ENCODE measurements around the gene RPH3AL.

Gene RPH3AL

DNA sequence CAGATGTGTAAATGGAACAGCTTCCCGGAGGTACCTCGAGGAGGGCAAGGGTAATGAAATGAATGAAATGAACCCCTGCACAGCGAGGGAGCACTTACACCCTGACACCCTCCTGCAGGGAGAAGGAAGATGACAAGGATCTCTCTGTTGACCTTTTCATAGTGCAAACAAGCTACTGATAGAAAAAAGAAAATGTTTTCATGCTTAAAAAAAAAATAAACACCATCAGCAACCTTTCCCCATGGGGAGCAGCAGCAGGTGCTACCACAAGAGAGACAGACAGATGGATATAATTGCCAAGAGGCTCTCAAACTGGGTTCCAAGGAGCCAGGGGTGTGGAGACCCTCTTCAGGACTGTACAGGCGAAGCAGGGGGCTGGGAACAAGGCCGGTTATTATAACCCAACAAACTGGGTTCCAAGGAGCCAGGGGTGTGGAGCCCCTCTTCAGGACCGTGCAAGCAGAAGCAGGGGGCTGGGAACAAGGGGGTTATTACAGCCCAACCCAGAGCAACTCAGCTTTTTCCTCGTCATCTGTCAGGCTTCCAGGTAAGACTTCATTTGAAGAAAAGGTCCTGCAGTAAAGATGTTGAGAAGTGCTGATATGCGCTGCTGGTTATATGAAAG lies 718 bp upstream of the RPH3AL start:
- DNase-seq: no peak

DNA sequence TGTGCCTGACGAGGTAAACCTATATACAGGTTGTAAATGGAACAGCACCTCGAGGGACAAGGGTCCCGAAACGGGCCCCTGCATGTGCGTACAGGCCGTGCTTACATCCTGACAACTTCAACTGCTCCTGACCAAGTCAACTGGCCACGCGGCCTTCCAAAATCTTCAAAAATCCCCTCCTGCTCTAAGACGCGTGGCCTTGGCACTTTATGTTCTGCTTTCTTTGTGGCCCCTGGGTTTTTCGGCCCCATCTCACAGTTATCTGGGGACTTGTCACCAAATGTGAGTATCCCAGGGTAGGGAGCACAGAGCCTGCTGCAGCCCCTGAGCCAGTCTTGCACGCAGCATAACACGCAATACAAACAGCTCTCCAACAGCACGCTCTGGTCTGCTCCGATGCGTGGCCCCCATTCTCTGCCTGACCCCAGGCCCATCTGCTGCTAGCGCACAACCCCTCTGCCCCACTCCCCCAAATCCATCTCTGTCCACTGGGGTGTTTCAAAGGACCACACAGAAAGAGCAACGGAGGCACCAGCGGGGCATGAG lies 659 bp downstream of the RPH3AL start:
- no peak for DNase-seq

DNA sequence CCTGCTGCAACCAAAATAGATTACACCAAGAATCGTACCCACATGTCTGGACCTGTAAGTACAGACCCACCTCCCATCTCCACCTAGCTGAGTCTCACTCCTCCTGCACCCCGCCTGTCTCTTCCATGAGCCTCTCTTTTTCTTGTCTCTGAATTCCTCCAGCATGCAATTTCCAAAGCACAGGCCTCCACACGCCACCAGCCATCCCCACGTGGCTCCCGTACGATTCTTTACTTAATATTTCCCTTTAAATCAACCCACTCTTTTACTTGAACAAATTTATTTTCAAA lies 1.2 kb downstream of the RPH3AL start:
- DNase-seq: no peak

DNA sequence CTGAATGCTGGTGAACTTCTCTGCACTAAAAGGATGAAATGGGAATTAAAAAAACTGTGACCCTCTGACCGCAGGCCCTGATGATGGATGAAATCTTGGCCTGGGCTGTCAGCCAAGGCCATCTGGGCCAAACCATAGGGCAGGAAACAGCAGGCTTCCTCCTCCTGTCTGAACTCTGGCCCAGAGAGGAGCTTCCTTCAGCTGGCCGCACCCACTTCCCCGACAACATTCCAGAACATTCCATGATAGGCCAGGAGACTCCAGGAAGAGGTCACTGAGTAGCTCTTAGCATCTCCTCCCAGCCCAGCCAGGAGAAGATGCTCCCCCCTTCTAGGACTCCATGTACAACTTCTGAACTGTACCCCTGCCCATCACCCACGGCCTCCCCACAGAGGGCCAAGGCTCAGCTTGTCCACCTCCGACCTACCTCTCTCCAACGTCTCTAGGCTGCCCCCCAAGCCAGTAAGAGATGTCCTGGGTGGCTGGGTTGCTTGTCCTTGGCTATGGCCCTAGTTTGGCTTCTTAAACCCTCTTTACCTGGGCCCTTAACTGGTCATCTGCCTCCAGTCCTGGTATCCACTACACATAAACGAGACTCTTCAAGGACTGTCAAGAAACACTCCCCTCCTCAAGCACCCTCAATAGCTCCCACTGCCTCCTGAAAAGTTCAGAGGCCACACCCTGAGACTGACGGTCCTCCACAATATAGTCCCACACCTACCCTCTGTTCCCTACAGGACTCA lies 1.7 kb downstream of the RPH3AL start:
- DNase-seq: no peak

DNA sequence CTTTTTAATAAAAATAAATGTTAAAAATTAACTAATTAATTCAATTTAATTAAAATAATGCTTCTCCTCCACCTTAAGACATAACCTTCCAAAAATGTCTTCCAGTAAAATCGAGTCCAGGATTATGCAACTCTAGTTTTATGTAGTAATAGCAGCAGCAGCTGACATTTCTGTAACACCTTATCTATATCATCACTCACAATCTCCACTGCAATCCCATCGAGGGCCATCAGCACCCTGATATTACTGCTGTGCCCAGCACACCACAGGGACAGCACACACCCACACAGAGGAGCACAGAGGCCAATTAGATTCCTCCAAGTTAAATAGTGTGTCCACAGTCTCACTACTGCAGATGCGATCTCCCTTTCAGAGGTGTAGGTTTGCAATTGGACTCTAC lies 2.9 kb downstream of the RPH3AL start:
- no peak for DNase-seq

DNA sequence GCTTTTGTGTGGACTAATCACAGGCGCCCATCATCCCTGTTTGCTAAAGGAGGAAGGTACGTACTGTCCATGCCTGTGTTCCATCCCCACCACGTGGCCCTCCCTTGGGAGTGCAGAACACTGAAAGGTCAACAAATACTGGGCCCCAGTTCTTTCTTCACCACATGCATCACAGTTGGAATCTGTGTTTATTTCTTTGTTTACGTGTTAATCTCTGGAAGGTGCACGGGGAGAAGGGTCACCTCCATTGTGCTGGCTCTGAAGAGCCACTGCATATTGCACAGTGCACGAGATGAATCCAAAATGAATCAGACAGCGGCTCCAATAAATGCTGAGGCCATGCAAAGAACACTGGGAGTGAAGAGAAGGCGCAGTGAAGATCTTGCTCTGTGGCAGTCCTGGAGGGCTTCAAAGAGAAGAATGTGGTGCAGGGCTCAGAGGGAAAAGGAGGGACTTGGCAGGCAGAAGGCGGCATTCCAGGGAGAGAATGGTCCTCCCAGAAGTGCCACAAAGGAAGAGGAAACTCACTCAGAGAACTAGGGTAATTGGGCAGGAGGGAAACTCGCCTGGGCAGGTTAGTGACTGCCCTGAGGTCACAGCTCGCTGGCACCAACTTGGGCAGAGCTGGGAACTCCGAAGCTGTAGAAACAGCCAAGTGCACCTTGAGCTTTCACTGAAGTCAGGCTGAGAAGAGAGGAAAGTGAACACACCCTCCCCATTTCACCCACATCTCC lies 3.7 kb downstream of the RPH3AL start:
- no peak for DNase-seq

DNA sequence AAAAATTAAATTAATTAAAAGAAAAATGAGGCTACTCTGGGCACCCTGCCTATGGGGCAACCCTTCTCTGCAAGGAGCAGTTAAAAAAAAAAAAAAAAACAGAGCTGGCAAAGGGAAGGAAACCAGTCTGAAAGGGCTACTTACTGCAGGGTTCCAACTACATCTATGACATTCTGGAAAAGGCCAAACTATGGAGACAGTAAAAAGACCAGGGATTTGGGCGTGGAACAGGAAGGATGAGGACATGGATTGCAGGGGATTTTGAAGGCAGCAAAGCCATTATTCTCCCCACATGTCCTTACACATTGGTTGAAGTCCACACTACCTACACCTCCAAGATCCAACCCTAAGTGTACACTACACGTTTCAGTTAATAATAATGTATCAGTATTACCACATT lies 4.6 kb downstream of the RPH3AL start:
- no peak for DNase-seq

DNA sequence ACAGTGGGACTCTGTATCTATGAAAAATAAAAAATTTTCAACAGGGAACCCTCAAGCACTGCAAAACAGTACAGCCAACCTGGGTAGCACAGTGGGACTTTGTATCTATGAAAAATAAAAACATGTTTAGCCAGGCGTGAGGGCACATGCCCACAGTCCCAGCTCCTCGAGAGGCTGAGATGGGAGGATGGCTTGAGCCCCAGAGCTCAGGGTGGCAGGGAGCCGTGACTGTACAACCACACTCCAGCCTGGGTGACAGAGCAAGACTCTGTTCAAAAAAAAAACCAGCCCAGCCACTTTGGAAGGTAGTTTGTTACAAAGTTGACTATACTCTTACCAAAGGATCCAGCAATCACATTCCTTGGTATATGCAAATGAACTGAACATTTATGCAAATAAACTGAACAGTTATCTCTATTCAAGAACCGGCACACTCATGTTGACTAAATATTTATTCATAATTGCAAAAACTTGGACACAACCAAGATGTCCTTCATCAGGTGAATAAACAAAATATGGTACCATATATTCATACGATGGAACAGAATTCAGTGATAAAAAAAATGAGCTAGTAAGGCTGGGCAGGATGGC lies 5.2 kb downstream of the RPH3AL start:
- no peak for DNase-seq

DNA sequence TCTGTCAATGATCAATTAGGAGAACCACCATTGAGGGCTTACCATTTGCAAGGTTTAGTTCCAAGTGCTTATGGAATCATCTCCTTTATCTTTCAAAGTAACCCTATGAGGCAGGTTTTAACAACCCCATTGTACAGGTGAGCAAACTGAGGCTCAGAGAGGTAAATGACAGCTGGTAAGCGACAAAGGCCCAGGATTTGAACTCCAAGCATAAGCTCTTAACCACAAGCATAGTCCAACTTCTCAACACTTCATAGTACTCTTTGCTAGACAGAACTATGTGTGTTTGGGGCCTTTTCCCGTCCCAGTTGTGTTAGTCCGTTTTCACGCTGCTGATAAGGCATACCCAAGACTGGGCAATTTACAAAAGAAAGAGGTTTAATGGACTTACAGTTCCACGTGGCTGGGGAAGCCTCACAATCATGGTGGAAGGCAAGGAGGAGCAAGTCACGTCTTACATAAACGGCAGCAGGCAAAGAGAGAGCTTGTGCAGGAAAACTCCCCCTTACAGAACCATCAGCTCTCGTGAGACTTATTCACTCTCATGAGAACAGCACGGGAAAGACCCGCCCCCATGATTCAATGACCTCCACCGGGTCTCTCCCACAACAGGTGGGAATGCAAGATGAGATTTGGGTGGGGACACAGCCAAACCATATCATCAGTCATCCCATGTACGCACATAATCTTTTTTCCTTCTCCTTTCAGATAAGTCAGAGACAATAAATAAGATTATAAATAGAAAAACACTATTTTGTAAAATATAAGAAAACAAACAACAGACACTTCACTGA lies 6.4 kb downstream of the RPH3AL start:
- DNase-seq: no peak

DNA sequence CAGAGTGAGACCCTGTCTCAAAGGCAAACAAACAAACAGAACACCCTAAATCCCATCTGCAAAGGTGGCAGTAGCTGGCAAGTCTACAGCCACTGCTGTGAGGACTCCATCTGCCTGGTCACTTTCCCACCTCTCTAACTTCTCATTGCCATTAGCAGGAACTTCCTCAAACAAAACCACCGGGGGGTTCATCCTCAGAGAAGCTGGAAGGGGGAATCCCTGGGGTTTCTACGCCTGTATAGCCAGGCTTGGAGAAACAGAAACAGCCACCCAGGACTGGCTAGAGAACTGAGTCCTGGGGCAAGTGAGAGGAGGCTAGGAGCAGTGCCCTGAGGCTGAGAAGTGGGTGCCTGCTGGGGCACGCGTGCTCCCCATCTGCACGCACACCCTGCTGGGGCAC lies 7.3 kb downstream of the RPH3AL start:
- no peak for DNase-seq

DNA sequence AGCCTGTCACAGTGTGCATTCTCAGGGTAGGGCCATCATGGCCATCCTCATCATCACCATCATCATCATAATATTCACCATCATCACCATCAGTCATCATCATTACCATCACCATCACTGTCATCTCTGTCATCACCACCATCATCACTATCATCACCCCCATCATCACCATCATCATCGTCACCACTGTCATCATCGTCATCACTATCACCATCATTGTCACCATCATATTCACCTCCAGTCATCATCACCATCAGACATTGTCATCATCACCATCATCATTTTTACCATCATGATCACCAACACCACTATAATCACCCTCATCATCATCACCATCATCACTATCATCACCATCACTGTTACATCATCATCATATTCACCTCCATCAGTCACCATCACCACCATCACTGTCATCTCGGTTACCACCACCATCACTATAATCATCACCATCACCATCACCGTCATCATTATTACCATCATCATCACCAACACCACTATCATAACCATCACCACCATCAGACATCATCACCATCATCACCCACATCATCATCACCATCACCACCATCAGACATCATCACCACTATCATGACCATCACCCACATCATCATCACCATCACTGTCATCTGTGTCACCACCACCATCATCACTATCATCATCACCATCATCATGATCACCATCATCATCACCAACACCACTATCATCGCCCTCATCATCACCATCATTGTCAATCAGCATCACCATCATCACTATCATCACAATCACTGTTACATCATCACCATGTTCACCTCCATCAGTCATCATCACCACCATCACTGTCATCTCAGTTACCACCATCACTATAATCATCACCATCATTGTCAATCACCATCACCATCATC lies 8.5 kb downstream of the RPH3AL start:
- no peak for DNase-seq

DNA sequence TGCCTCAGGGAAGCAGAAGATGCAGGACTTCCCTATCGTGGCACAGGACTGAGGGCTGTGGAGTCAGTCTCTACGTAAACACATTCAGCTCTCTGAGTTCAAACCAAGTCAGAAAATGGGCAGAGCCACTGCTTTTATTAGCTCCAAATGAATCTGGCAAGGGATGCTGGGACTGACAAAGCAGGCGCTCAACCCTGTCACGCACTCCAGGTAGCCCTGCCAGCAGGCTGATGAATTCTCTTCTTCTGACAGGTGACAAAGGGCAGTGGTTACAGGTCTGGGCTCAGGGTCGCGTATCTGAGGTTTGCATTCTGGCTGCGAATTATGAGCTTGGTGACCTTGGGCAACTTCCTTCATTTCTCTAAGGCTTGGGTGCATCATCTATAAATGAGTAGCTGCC lies 9.4 kb downstream of the RPH3AL start:
- no peak for DNase-seq

DNA sequence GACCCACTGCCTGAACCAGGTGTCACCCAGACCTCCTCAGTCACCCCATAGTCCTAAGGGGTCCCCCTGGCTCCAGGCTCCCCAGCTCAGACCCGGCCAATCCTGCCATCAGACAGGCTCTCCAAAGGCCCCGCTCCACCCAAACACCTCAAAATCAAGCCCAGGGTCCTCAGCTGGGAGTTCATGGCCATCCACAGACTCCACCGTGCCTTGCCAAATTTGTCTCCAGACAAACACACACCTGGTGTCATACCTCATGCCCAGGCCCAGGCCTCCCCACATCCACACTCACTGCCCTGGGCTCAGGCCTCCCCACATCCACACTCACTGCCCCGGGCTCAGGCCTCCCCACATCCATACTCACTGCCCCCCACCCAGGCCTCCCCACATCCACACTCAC lies 12.5 kb downstream of the RPH3AL start:
- no peak for DNase-seq

DNA sequence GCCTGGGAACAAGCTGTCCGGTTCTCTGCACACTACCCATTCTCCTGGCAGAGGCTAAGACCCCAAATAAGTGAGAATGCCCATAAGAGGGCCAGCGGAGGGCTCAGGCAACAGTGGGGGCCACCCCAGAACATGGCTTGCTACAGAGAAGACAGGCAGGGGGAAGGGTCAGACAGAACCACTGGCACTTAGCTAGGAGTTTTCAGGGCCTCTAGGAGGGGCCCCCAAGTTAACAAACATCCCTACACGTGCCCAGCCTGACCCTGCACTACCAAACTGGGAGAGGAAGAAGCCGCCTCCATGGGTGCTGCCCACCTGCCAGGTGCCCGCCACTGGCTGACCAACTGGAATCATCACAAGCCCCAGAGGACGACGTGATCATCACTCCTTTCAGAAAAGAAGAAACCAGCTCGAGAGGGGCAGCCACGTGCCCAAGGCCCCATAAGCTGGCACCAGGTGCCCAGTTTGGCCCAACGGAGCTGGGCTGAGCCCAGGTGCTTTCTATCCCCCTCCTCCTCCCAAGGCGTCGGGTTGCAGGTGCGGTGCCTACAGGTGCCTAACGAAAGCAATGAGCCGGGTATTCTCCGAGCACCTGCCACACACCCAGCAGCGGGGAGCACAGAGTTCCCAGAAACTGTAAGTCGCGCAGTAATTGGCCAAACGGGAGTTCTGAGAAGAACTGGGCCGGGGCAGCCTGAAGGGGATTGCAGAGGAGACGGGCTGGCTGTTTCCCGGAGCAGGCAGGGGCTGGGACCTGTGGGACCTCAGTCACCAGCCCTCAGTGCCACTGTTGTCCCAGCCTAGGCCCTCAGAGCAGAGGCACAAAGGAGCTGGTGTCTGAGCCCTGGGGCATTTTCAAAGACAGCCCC lies 13.2 kb downstream of the RPH3AL start:
- no peak for DNase-seq

DNA sequence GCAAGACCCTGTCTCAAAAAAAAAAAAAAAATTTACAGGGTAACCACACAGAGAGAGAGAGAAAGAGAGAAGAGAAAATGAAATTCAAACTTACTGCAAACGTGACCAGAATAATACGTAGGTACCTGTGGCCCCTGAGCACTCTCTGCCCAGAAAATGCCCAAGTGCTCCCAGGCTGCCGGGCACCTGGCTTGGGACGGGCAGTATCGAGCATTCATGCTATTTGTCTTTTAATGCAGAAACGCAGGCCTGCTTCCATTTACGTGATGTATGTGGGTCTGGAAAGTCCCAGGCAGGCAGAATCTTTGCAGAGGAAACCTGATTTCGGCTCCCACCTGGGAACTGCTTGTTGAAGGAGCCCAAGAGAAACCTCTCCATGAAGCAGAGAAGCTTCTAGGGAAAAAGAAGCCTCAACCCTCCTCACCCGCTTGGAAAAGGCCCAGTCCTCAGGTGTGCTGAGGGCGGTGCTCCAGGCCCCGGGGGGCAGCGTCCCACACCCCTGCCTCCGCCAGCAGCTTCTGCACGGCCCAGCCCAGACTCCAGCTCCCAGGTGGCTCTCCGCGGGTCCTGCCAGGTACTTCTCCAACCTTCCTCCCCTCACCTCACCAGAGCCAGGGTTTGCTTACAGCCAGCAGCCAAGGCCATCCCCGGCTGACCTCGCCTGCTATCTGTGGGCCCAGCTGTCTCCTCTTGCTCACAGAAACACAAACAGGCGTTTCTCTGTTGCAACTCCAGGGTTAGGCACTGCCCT lies 14.0 kb downstream of the RPH3AL start:
- DNase-seq: no peak

DNA sequence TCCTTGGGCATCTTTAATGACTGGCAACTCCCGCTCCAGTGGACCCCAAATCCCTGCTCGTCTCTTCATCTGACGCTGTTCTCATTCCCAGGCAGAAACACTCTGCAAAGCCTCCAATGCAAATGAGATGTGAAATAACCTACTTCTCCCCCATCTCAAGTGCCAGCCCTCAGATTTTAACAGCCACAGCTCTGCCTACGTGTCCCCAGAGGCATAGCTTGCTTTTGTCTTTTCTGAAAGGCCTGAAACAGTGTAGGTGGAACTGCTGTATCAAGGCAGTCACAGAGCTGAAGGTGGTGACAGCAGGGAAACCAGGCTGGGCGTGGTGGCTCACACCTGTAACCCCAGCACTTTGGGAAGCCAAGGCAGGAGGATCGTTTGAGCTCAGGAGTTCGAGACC lies 14.7 kb downstream of the RPH3AL start:
- DNase-seq: no peak

DNA sequence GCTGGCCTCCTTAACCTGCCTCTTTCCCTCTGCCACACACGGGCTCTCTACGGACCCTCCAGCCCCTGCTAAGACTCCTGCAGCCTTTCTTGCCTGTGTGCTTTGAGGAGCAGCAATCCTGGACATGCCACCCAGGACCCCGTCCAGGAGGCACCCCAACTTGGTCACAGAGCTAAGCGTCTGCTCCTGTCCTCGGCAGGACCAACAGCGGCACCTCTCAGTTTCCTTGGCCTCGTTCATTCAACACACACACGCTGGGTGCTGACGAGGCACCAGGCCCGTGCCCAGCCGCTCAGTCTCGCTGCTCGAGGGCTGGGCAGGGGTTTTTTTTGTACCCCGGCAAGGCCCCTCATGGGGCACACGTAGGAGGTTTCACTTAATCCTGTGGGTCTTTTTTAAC lies 15.2 kb downstream of the RPH3AL start:
- no peak for DNase-seq

DNA sequence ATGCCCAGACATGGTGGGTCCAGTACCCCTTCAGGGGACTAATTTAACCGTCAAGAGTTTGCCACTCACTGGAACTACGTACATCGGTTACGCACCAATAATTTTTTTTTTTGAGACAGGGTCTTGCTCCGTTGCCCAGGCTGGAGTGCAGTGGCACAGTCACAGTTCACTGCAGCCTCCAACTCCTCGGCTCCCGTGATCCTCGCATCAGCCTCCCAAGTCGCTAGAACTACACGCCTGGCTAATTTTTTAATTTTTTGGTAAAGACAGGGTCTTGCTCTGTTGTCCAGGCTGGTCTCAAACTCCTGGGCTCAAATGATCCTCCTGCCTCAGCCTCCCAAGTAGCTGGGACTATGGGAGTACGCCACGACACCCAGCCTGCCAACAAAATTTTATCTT lies 15.6 kb downstream of the RPH3AL start:
- no peak for DNase-seq

DNA sequence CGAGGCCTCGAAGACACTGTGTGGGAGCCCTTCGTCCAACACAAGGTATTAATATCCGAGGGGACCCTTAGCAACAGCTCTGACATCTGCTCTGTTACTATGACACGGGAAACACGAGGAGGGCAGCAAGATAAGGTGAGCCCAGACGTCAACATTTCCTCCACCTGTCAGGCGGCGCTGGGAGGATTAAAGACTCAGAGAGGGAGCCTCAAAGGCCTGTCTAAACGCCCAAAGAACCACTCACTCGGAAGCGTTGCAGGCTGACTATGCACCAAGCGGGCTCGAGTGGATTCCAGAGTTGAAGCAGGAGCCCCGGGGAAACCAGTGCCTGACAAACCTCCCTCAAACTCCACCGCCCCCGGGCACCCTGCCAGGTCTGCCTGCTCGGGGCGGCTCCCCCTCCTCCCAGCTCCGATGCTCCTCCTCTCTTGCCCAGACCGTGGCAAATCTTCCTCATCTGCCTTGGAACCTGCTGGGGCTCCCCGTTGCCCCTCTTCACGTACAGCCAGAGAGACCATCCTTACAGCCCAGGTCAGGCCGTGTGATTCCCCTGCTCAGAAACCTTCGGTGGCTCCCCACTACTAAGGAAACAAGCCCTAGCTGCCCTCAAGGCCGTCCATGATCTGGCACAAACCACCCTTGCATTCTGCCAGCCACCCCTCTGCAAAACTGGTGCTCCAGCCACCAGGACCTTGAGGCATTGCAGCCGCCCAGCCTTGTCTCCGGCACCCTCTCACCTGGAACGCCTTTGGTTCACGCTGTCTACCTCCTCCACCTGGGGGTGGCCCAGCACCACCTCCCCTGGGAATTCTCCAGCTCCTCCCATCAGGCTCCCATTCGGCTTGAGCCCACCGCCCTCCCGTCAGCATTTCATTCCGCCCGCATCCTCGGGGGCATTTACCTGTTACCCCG lies 16.2 kb downstream of the RPH3AL start:
- no peak for DNase-seq
